OCI-LY1 (cell line): Measurements from ENCODE around the gene PRODH.

Experiments used
- CTCF ChIP-seq: fragments of 200-600 bp; sonication (generic), shearing (Covaris generic); IDR thresholded peaks from 2 replicates; pipeline ENCODE4 v1.5.1; 2017; ENCODE audit warnings: mild to moderate bottlenecking, antibody characterized with exemption, low read length, moderate library complexity, mixed read lengths
- EZH2 ChIP-seq: fragments of 200-600 bp; sonication (generic), shearing (Covaris generic); IDR thresholded peaks from 2 replicates; pipeline ENCODE4 v1.8.0; 2017; ENCODE audit warnings: borderline replicate concordance, mixed run types, mild to moderate bottlenecking, antibody characterized with exemption, low read length, moderate library complexity, mixed read lengths

- TF ChIP-seq CTCF, result no peak
- no peak for TF ChIP-seq EZH2
Measured at GRCh38 chr22:18888115-18888514, 48.0 kb downstream of the PRODH start.
